A673 (cell line): ENCODE results near the gene RGS2. TPM values are rescaled to one million over a fixed set of nuclear protein-coding genes. Genes with fewer than 3 reads are reported as not detected.

Experiments used
- BruUV-seq: library from RNA; stranded (reverse); fragments of 400-500 nt; replicated peaks from 2 replicates; lab custom pipeline; 2021; lab: Mats Ljungman, UMichigan
- CTCF ChIA-PET: fragments of 300-600 bp; sonication (Branson Sonifier 250); formaldehyde crosslinking; loops from one replicate; lab custom pipeline; 2022; ENCODE audit warnings: antibody characterized with exemption; lab: Charles Lee
- POLR2A ChIA-PET: fragments of 300-600 bp; sonication (Branson Sonifier 250); formaldehyde crosslinking; loops from one replicate; lab custom pipeline; 2022; ENCODE audit warnings: antibody characterized with exemption; ENCODE audit not compliant: low non-redundant PET; lab: Charles Lee
- DNase-seq: peaks from one replicate; pipeline ENCODE4 v3.0.0-alpha.2; 2015; ENCODE audit warnings: low spot score
- H3K27ac ChIP-seq: fragments of 200-600 bp; sonication (generic); 2 replicates; pipeline ENCODE4 v1.5.1; 2016; ENCODE audit warnings: mixed run types, low read depth, mild to moderate bottlenecking, mixed read lengths, antibody characterized with exemption, low read length; ENCODE audit not compliant: poor library complexity, severe bottlenecking
- H3K27me3 ChIP-seq: fragments of 200-600 bp; sonication (generic); replicated peaks from 2 replicates; pipeline ENCODE4 v1.6.1; 2017; ENCODE audit warnings: mixed run types, low read depth, mild to moderate bottlenecking, mixed read lengths, antibody characterized with exemption, low read length; ENCODE audit not compliant: insufficient read depth, poor library complexity
- H3K36me3 ChIP-seq: fragments of 200-600 bp; sonication (generic); 2 replicates; pipeline ENCODE4 v1.6.1; 2016; ENCODE audit warnings: mixed run types, mild to moderate bottlenecking, mixed read lengths, antibody characterized with exemption, low read length; ENCODE audit not compliant: insufficient read depth, poor library complexity, severe bottlenecking
- H3K4me1 ChIP-seq: fragments of 200-600 bp; sonication (generic); 2 replicates; pipeline ENCODE4 v1.6.1; 2017; ENCODE audit warnings: mixed run types, mild to moderate bottlenecking, mixed read lengths, antibody characterized with exemption, low read length; ENCODE audit not compliant: insufficient read depth, poor library complexity, severe bottlenecking
- H3K4me3 ChIP-seq: fragments of 200-600 bp; sonication (generic); 2 replicates; pipeline ENCODE4 v1.5.1; 2016; ENCODE audit warnings: low read depth, mixed run types, mild to moderate bottlenecking, mixed read lengths, low read length; ENCODE audit not compliant: poor library complexity, severe bottlenecking
- H3K9me3 ChIP-seq: fragments of 200-600 bp; sonication (generic); 2 replicates; pipeline ENCODE4 v1.6.1; 2016; ENCODE audit warnings: mixed run types, low read depth, mild to moderate bottlenecking, mixed read lengths, antibody characterized with exemption, low read length; ENCODE audit not compliant: poor library complexity, severe bottlenecking
- CTCF ChIP-seq: fragments of 300-800, 200-600 bp; sonication (generic); conservative IDR thresholded peaks from 2 replicates; pipeline ENCODE4 v1.5.1; 2017; ENCODE audit warnings: low read depth, mild to moderate bottlenecking, antibody characterized with exemption, low read length, moderate library complexity, mixed read lengths
- EZH2 ChIP-seq: fragments of 200-600 bp; sonication (generic); IDR thresholded peaks from 2 replicates; pipeline ENCODE4 v1.6.1; 2017; ENCODE audit warnings: borderline replicate concordance, low read depth, mild to moderate bottlenecking, mixed read lengths, antibody characterized with exemption, low read length; ENCODE audit not compliant: poor library complexity, severe bottlenecking
- intact Hi-C: fragments of 100-400 bp; cut with micrococcal nuclease; formaldehyde crosslinking; loops from one replicate; pipeline ENCODE4 v1.10.0; 2022; ENCODE audit not compliant: unreplicated experiment
- total RNA-seq: library from RNA; stranded (reverse); gene quantifications from 2 replicates; pipeline ENCODE4 v1.2.3, GENCODE V29; 2021

The RGS2 gene
- total RNA-seq, 1 experiment from 2014 or later: 24.7 TPM

GRCh38 chr1:192832492-192832891 lies 23.7 kb downstream of the RGS2 start:
- no peak for DNase-seq
- H3K9me3 ChIP-seq: no peaks in the 10 kb centered on the region
- ChIA-PET CTCF (no interaction called here), POLR2A (no interaction called here)
- no peaks in the 10 kb centered on the region for H3K27me3 ChIP-seq
- H3K36me3 ChIP-seq: no peaks in the 10 kb centered on the region
- H3K4me3 ChIP-seq: no peak overlapping the region
- H3K4me1 ChIP-seq: peaks cover 1% of the 10 kb centered on the region
- no peak overlapping the region for H3K27ac ChIP-seq
- intact Hi-C loops: no loop called here
- no TSS peak for BruUV-seq
- TF ChIP-seq CTCF (no peak), EZH2 (no peak)

GRCh38 chr1:192835116-192835515 lies 26.3 kb downstream of the RGS2 start:
- H3K36me3 ChIP-seq: no peaks in the 10 kb centered on the region
- no peaks in the 10 kb centered on the region for H3K27me3 ChIP-seq
- CTCF ChIA-PET: no interaction called here
- no TSS peak for BruUV-seq
- no peaks in the 10 kb centered on the region for H3K4me1 ChIP-seq
- H3K9me3 ChIP-seq: no peaks in the 10 kb centered on the region
- no peak overlapping the region for H3K27ac ChIP-seq
- TF ChIP-seq EZH2 (no peak), CTCF (no peak)
- H3K4me3 ChIP-seq: no peak overlapping the region
- DNase-seq: no peak
- intact Hi-C loops: no loop called here
- POLR2A ChIA-PET: no interaction called here

GRCh38 chr1:192839162-192840066 lies 30.6 kb downstream of the RGS2 start:
- DNase-seq: no peak
- Histone ChIP-seq H3K9me3 (no peaks in the 10 kb centered on the region), H3K27me3 (no peaks in the 10 kb centered on the region), H3K4me1 (peaks cover 3% of the 10 kb centered on the region), H3K27ac (no peak overlapping the region), H3K36me3 (no peaks in the 10 kb centered on the region), H3K4me3 (no peak overlapping the region)
- ChIA-PET POLR2A (no interaction called here), CTCF (no interaction called here)
- TF ChIP-seq EZH2: no peak
- no peak for TF ChIP-seq CTCF
- no TSS peak for BruUV-seq
- intact Hi-C loops: no loop called here
